GM20000 (cell line): ENCODE results near the gene ZNF771.

Experiments
- DNase-seq: peaks from one replicate; pipeline ENCODE4 v3.0.0; 2012; ENCODE audit warnings: low spot score
- TF ChIP-seq, protein P1 (sequence below): IDR thresholded peaks from 2 replicates; pipeline ENCODE4 v1.5.1; 2012; ENCODE audit warnings: mild to moderate bottlenecking, control low read depth; ENCODE audit errors: extremely low read depth, missing control alignments

Gene ZNF771

DNA sequence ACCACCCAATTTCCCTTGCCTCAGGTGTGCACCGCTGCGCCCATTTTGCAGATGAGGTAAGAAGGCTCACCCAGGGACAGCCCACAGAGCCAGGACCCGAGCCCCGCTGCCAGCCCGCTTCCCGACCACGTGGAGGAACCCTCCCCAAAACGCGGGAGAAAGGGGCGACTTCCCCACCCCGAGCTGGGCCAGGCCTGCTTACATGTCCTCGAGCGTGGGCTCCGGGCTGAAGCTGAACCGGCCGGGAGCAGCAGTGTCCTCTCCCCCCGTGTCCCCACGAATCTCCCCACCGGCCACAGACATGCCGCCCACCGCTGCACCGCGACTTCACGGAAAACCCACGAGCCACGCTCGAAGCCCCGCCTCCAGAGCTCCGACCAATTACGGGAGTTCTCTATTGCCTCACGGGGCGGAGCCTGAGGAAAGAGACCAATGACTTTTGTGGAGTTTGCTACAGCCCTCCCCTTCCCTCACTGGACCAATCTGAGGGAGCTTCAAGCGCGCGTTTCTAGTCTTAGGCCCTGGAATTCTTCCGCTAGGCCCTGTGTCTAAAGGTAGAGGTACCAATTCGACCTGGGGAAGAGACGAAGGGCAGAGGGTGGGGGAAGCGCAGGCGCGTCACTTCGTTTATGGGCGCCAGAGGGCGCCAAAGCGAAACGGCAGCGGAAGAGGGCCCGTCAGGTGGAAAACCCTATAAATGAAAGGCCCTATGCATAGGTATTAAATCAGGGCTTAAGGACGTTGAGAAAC lies 22.4 kb downstream of the ZNF771 start, which contains the start of gene DCTPP1:
TSS of gene DCTPP1 (minus strand) at position 353 of the 750 bp plus-strand sequence. CDS start at position 303, 50 bp downstream.
- peak; percentile 93 for DNase-seq
- TF ChIP-seq, protein P1, sequence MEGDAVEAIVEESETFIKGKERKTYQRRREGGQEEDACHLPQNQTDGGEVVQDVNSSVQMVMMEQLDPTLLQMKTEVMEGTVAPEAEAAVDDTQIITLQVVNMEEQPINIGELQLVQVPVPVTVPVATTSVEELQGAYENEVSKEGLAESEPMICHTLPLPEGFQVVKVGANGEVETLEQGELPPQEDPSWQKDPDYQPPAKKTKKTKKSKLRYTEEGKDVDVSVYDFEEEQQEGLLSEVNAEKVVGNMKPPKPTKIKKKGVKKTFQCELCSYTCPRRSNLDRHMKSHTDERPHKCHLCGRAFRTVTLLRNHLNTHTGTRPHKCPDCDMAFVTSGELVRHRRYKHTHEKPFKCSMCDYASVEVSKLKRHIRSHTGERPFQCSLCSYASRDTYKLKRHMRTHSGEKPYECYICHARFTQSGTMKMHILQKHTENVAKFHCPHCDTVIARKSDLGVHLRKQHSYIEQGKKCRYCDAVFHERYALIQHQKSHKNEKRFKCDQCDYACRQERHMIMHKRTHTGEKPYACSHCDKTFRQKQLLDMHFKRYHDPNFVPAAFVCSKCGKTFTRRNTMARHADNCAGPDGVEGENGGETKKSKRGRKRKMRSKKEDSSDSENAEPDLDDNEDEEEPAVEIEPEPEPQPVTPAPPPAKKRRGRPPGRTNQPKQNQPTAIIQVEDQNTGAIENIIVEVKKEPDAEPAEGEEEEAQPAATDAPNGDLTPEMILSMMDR: peak; percentile 86

DNA sequence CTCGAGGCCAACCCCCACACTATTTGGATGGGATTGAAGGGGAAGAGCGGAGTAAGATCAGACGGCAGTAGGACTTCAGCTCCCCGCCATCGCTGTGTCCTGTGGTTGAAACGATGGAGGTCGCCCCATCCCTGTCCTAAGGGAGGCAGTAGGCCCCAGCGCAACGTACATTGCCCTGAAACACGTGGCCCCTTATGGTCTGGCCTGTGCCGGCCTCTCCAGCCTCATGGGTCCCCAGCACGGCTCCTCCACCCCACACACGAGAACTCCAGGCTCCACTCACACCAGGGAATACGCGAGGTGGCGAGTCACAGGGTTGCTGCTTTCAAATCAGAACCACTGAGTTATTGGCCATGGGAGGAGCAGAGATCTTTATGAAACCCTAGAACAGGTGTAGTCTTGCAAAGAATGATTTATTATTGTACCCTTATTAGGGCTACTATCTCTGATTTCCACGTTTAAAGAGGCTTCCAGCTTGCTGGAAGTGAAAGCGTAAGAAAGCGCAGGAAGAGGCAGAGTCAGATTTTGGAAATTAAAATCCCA lies 23.1 kb downstream of the ZNF771 start:
- TF ChIP-seq, protein P1: no peak
- no peak for DNase-seq

DNA sequence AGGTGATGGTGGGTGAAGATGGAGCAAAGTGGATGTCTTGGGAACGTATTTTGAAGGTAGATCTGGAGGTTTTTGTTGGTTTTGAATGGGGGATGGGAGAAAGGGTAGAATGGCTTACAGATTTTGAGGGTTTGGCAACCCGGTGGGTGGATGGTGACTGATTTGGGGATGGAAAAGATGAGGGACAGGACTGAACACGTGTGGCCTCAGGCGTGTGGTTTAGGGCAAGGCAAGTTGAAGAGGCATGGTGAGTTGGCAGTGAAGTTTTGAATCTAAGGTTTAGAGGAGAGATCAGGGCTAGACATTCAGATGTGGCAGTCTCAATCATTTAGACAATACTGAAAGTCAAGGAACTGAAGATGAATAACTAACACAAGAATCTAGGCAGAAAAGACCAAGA lies 27.4 kb downstream of the ZNF771 start:
- TF ChIP-seq, protein P1: no peak
- DNase-seq: no peak

DNA sequence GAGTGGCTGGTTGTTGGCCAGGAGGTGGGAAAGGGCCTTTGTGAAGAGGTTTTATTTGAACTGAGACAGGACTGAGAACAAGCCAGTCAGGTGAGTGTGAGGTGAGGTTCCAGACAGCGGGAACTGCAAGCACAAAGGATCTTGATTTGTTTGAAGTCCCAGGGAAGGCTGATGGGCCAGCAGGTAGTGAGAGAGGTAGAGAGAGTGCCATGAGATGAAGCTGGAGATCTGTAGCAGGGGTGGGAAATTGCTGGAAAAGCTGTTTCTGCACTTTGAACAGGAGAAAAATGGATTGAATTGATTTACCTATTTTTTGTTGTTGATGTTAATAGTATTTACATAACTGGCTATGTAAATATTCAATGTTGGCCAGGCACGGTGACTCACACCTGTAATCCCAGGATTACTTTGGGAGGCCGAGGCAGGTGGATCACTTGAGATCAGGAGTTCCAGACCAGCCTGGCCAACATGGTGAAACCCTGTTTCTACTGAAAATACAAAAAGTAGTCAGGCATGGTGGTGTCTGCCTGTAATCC lies 30.2 kb downstream of the ZNF771 start:
- no peak for DNase-seq

DNA sequence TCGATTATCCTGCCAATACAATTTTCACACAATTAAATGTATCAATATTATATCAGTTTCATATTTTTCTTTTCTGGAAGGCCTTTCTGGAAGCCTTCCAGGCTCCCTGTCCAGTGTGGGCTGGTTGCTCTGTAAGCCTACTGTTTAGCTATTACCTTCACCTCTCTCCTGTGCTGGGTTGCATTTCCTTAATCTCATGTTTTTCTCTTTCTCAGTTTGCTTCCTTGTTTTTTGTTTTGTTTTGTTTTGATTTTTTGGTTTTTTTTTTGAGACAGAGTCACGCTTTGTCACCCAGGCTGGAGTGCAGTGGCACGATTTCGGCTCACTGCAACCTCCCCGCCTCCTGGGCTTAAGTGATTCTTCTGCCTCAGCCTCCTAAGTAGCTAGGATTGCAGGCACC lies 31.4 kb downstream of the ZNF771 start:
- DNase-seq: no peak
- TF ChIP-seq, protein P1: no peak

More for the DNA sequence above, 30.2 kb downstream of the ZNF771 start:
- TF ChIP-seq, protein P1: no peak

DNA sequence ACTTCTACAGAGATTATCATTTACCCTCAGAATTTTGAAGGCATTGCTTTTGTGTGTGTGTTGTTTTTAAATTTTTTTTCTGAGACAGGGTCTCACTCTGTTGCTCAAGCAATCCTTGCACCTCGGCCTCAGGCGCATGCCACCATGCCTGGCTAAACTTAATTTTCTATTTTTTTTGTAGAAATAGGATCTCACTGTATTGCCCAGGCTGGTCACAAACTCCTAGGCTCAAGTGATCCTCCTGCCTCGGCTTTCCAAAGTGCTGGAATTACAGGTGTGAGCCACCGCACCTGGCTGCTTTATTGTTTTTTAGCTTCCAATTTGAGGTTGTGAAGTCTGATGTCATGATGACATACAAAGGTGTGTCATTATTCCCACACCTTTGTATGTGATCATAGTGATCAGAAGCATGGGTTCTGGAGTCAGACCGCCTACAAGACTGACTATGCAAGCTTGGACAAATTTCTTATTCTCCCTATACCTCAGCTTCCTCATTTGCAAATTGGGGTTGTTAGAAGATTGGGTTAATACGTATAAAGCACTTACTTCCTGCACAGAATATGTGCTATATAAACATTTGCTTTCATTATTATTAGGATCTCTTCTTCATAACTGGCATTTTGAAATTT lies 32.4 kb downstream of the ZNF771 start:
- TF ChIP-seq, protein P1: no peak
- no peak for DNase-seq

DNA sequence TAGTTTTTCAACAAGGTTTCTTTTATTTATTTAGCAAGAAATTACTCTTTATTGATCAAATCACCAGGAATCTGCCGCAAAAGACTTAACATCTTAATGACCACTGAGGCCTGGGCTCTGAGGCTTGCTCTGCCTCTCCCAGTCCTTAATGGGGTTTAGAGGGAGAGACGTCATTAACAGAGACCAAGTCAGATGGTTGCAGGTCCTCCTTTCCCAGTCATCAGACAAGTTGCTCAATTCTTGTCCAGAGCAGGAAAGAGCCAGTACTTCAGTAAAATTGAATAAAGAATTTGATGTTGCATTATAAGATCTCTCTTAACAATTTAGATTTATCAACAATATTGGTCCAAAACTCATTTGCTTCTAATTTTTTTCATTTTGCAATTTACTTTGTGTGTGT lies 36.2 kb downstream of the ZNF771 start:
- DNase-seq: no peak
- TF ChIP-seq, protein P1: no peak
